Retina (tissue), 1 donor: ENCODE data around the gene WDR35.

ENCODE experiments used
- DNase-seq: peaks from one replicate; pipeline ENCODE4 v3.0.0-alpha.2; 2016

Gene WDR35

DNA sequence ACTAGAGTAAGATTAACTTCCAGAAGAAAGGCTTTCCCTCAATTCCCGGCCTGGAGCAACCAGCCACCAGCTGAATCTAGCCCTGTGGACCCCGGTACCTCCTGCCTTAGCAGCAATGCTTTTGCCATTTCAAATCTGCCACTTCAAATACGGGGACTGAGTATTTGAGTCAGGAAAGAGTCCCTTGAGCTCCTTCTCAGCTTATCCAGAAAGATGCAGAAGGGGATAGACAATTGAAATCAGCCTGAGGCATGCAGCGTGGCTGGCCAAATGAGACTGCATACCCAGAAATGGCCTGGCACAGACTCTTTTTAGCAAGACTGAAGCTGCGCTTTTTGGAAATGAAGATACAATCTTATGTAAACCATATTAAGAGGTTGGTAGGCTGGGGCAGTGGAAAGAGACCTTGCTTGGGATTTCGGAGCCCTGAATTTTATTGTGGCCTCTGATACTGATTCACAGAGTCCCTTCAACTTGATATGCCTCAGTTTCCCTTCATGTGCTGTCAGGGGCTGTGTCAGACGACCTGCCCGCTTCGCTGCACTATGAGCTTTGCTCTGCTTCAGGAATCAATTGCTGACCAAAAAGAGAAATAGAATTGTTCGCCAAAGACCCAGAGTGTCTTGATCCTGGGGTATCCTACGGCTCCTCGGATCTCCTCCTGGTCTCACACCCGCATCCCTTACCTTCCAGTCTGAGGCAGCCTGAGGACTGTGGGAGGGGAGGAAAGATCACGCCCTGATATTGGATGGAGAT is 21.5 kb upstream of the WDR35 start:
- DNase-seq: no peak

DNA sequence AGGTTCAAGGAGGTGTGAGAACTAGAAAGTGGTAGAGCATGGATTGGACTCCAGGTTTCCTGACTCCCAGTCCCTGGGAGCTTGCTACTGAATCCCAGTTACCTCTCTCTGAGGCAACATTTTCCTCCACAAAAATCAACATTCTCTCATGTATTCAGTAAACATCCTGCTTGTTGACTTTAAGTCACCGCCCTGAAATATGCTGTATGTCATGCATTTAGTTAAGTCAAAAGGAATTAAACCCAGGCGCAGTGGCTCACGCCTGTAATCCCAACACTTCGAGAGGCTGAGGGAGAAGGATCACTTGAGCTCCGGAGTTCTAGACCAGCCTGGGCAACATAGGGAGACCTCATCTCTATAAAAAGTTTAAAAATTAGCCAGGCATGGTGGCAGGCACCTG is 18.8 kb upstream of the WDR35 start:
- DNase-seq: no peak

DNA sequence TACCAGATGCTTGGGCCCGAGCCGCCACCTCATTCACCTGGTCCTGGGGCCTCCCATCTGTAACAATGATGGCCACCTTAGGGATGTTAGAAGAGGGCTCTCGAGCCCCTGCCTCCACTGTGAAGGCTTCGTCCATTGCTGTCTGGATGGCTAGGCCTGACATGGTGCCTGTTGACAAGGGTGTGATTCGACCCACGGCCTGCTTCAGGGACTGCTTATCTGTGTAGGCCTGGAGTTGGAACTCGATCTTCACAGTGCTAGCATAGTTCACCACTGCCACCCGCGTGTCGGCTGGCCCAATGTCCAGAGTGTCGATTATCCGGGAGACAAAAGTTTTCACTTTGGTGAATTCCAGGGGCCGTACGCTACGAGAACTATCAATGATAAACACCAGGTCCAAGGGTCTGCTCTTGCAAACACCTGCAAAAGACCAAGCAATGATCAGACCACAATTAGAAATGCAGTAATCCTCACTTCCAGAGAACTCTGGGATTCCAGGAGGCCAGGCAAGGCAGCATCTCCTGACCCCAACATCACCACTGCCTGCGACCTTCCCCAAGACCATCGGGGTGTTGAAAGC is 16.1 kb upstream of the WDR35 start:
- DNase-seq: no peak

GRCh38 chr2:20005067-20005627 is 15.2 kb upstream of the WDR35 start:
- DNase-seq: no peak

DNA sequence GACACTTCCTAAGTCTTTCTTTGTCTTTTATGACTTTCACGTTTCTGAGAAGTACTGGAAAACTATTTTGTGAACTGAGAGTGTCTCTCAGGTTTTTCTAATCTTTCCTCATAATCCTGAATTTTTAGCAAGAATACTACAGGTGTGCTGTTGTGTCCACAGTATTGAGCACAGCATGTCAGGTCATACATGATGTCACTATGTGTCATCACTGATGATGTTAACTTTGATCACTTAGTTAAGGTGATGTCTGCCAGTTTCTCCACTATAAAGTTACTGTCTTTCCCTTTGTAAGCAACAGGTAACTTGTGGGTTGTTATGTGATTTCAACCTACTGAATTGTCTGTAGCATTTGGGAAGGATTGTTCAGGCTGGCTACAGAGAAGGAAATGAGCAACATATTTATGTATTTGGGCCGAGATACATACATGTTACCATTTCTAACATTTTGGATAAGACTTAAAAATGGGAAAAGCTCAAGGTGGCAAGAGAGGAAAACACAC is 11.5 kb upstream of the WDR35 start:
- DNase-seq: no peak

DNA sequence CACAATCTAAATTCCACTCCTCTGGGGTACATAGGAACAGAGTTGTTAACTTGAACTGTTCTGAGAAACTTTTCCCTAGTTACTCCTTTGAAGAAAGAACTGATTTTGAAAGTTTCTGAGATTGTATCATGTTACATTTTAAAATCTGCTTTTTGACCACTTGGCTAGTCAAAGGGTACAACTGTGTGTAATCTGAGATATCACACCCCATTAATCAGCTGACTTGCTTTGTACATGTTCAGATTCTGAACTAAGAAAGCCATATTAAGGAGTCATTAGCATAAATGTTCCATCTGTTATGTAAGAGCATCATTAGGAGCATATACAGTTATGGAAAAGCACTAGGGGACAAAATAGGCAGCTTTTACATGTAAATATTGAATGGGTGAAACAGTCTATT is 3.8 kb upstream of the WDR35 start:
- DNase-seq: no peak

GRCh38 chr2:19991895-19992294 is 2.0 kb upstream of the WDR35 start:
- no peak for DNase-seq

DNA sequence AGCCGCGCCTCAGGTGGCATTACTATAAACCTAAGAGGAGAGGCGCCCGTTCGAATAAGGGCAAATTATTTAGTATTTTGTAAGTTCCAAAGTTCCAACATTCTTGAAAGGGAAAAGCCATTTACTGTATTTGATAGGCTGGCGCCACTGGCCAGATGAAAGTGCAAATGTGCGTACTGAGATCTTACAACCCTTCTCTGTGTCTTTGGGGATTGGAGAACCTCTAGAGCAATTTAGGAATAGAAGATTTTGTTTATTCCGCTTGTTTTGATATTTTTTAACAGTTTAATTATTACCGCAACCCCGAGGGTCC is 467 bp upstream of the WDR35 start:
- DNase-seq: no peak

GRCh38 chr2:19989342-19989666 is 601 bp downstream of the WDR35 start:
- no peak for DNase-seq

- no peak for DNase-seq
Measured at GRCh38 chr2:19988600-19988999, 1.3 kb downstream of the WDR35 start.

GRCh38 chr2:19987936-19988335 is 2.0 kb downstream of the WDR35 start:
- DNase-seq: no peak

GRCh38 chr2:19982268-19982667 is 7.6 kb downstream of the WDR35 start:
- no peak for DNase-seq

- no peak for DNase-seq
Measured at GRCh38 chr2:19979932-19980331, 10.0 kb downstream of the WDR35 start.

- DNase-seq: no peak
Measured at GRCh38 chr2:19973466-19973865, 16.4 kb downstream of the WDR35 start.

DNA sequence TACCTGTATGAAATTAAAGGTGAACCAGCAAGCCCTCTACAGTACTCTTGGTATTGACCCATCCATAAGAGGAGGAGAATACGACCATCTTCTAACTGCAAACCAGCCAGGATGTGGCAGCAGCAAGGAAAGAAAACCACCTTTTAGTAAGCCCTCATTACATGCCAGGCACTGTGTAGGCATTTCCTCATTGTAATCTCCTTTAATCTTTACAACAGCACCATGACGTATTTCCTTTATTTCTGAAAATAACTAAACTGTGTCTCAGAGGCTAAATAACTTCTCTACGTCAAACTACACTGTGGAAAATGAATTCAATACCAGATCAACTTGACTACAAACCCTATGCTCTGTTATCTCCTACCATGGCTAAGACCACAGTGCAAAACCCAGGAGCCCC is 18.2 kb downstream of the WDR35 start:
- DNase-seq: no peak

- no peak for DNase-seq
Measured at GRCh38 chr2:19963386-19963785, 26.5 kb downstream of the WDR35 start.

GRCh38 chr2:19955544-19956422 is 34.1 kb downstream of the WDR35 start:
- peak; percentile 51 for DNase-seq

DNA sequence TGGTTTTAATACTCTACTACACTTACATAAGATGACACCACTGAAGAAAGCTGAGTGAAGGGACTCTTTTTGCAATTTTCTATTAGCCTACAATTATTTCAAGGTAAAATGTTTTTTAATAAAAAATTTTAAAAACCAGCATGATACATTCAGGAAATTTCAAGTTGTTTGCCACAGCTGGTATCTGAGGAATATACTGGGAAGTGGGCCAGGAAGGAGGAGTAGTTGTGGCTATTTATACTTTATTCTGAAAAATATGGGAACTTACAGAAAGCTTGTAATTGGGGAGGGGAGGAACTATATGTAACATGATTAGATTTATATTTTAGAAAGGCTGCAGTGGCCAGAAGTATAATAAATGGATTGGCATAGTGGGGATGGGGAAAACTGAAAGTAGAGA is 40.8 kb downstream of the WDR35 start:
- no peak for DNase-seq

GRCh38 chr2:19947184-19947940 is 42.5 kb downstream of the WDR35 start:
- no peak for DNase-seq

DNA sequence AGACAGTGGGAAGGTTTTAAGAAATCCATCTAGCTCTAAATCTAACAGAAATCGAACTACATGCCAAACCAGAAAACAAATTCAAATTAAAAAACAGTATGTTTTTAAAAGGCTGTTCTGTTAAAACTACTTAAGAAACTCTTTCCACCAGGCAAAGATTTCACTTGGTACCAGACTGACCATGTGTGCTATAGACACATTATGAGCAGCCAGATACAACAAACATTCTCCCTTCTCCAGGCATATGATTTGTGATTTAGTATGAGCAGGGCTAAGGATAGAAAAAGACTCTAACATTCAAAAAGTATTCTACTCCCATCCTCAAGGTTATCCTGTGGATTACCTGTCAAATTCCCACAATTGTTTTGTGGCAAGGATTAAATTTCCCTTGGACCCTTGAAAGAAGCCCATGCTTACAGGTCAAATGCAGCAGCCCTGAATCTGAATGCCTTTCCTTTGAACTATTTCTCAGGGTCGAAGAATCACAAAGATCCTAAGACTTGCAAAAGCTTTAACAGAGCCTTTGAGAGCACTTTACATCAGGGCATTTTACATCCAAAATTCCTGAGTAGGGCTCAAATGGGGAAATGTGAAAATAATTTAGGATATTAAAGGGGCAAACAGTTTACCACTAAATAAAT is 45.6 kb downstream of the WDR35 start:
- DNase-seq: no peak

GRCh38 chr2:19943189-19943588 is 46.7 kb downstream of the WDR35 start:
- DNase-seq: no peak

GRCh38 chr2:19942199-19942598 is 47.7 kb downstream of the WDR35 start:
- DNase-seq: no peak
